CD4-positive, alpha-beta T cell treated with Interleukin-2 at 100 ng/mL for 4 hours (primary cell): ENCODE results near the gene RHEBL1.

Source experiments
- DNase-seq: peaks from one replicate; pipeline ENCODE4 v3.0.0-alpha.2; 2020; ENCODE audit warnings: low spot score

RHEBL1 gene

GRCh38 chr12:49069507-49070346 lies at the start of gene RHEBL1:
TSS of gene RHEBL1 (minus strand) at chr12:49069979. CDS start at chr12:49069785, 194 bp downstream.
- peak; percentile 99 for DNase-seq

GRCh38 chr12:49111206-49111605 lies 41.4 kb upstream of the RHEBL1 start:
- no peak for DNase-seq

- peak; percentile 99 for DNase-seq
Measured at GRCh38 chr12:49110464-49111155, 40.8 kb upstream of the RHEBL1 start, which contains the start of gene LMBR1L. TSS of gene LMBR1L (minus strand) at chr12:49110847. CDS start at chr12:49110555, 292 bp downstream.

- DNase-seq: no peak
Measured at GRCh38 chr12:49109641-49110463, 40.1 kb upstream of the RHEBL1 start.

GRCh38 chr12:49108958-49109404 lies 39.2 kb upstream of the RHEBL1 start:
- no peak for DNase-seq

- DNase-seq: no peak
Measured at GRCh38 chr12:49105504-49106084, 35.8 kb upstream of the RHEBL1 start.

- DNase-seq: no peak
Measured at GRCh38 chr12:49104822-49105221, 35.0 kb upstream of the RHEBL1 start.

- no peak for DNase-seq
Measured at GRCh38 chr12:49100380-49100779, 30.6 kb upstream of the RHEBL1 start.

GRCh38 chr12:49098703-49099102 lies 28.9 kb upstream of the RHEBL1 start:
- DNase-seq: no peak

- peak; percentile 72 for DNase-seq
Measured at GRCh38 chr12:49098035-49098451, 28.3 kb upstream of the RHEBL1 start.

- no peak for DNase-seq
Measured at GRCh38 chr12:49097381-49097780, 27.6 kb upstream of the RHEBL1 start.

GRCh38 chr12:49094975-49095365 lies 25.2 kb upstream of the RHEBL1 start:
- DNase-seq: no peak

GRCh38 chr12:49094160-49094974 lies 24.6 kb upstream of the RHEBL1 start, which contains the start of gene DHH:
TSS of gene DHH (minus strand) at chr12:49094801. CDS start at chr12:49094512, 289 bp downstream.
- DNase-seq: no peak

- no peak for DNase-seq
Measured at GRCh38 chr12:49093792-49094159, 24.0 kb upstream of the RHEBL1 start.

GRCh38 chr12:49092816-49093406 lies 23.1 kb upstream of the RHEBL1 start:
- no peak for DNase-seq

GRCh38 chr12:49092086-49092815 lies 22.5 kb upstream of the RHEBL1 start:
- peak; percentile 57 for DNase-seq

GRCh38 chr12:49091836-49092085 lies 22.0 kb upstream of the RHEBL1 start:
- DNase-seq: no peak

- DNase-seq: no peak
Measured at GRCh38 chr12:49091056-49091835, 21.5 kb upstream of the RHEBL1 start.
